GM12878 (cell line): Measurements from ENCODE around the gene DTNBP1. TPM values are rescaled to one million over a fixed set of nuclear protein-coding genes. Genes with fewer than 3 reads are reported as not detected.

Experiments used
- ATAC-seq: fragments of 200-7000 bp; cut with Tn5 transposase; 3 replicates; pipeline ENCODE4 v1.9.1; 2020; ENCODE audit warnings: mild to moderate bottlenecking, moderate library complexity
- BruUV-seq: library from RNA; stranded (reverse); fragments of 400-500 nt; replicated peaks from 2 replicates; lab custom pipeline; 2021; lab: Mats Ljungman, UMichigan
- CTCF ChIA-PET: fragments of 300-600 bp; sonication (Branson Sonifier 250); formaldehyde crosslinking; extraction: SDS; loops from one replicate; lab custom pipeline; 2021; ENCODE audit warnings: inconsistent platforms; lab: Yijun Ruan, JAX
- POLR2A ChIA-PET: fragments of 350-600 bp; formaldehyde crosslinking; extraction: SDS; loops from one replicate; lab custom pipeline; 2021; ENCODE audit warnings: inconsistent platforms; lab: Charles Lee
- RAD21 ChIA-PET: fragments of 300-600 bp; sonication (Branson Sonifier 250); formaldehyde crosslinking; loops from one replicate; lab custom pipeline; 2023; ENCODE audit warnings: antibody characterized with exemption; ENCODE audit not compliant: unreplicated experiment; lab: Charles Lee
- SMC1A ChIA-PET: fragments of 300-600 bp; sonication (Branson Sonifier 250); formaldehyde crosslinking; loops from one replicate; lab custom pipeline; 2023; ENCODE audit not compliant: unreplicated experiment, uncharacterized antibody; lab: Charles Lee
- DNase-seq: peaks from one replicate; pipeline ENCODE4 v3.0.0-alpha.2; 2011; ENCODE audit warnings: low read depth, low spot score
- FAIRE-seq: peaks from 3 replicates; lab custom pipeline; 2011; peaks lifted over from hg19 to GRCh38; lab: Jason Lieb, UNC
- H2AFZ ChIP-seq: 2 replicates; pipeline ENCODE4 v1.6.0; 2011; ENCODE audit warnings: low read depth, low read length, control low read depth; ENCODE audit not compliant: control insufficient read depth
- H3K27ac ChIP-seq: 2 replicates; pipeline ENCODE4 v1.5.1; 2011; ENCODE audit warnings: control low read depth; ENCODE audit not compliant: control insufficient read depth, insufficient read depth
- H3K27me3 ChIP-seq, 2 experiments: replicated peaks in 1 of 2; 2 replicates each; pipeline versions ENCODE4 v1.6.0 to v1.6.1; 2011; ENCODE audit warnings: low read length in 1 of 2; ENCODE audit not compliant: control insufficient read depth in 2 of 2, insufficient read depth in 2 of 2
- H3K36me3 ChIP-seq, 2 experiments: 2 replicates each; pipeline ENCODE4 v1.5.1; 2011; ENCODE audit warnings: low read length in 1 of 2; ENCODE audit not compliant: control insufficient read depth in 2 of 2, insufficient read depth in 2 of 2
- H3K4me1 ChIP-seq: 2 replicates; pipeline ENCODE4 v1.6.1; 2011; ENCODE audit warnings: mild to moderate bottlenecking, low read length, moderate library complexity, mixed read lengths; ENCODE audit not compliant: control insufficient read depth, insufficient read depth
- H3K4me2 ChIP-seq: 2 replicates; pipeline ENCODE4 v1.6.0; 2011; ENCODE audit warnings: control low read depth; ENCODE audit not compliant: control insufficient read depth, insufficient read depth
- H3K4me3 ChIP-seq: fragments of 200-600 bp; sonication (generic); 2 replicates; pipeline ENCODE4 v1.5.1; 2016
- H3K79me2 ChIP-seq: 2 replicates; pipeline ENCODE4 v1.6.0; 2011; ENCODE audit warnings: low read length; ENCODE audit not compliant: control insufficient read depth, insufficient read depth
- H3K9ac ChIP-seq: 2 replicates; pipeline ENCODE4 v1.8.0; 2011; ENCODE audit warnings: low read length, control low read depth, mixed read lengths; ENCODE audit not compliant: control insufficient read depth, insufficient read depth
- H3K9me3 ChIP-seq: replicated peaks from 3 replicates; pipeline ENCODE4 v1.5.1; 2011; ENCODE audit warnings: mild to moderate bottlenecking, low read length; ENCODE audit not compliant: control insufficient read depth, insufficient read depth
- H4K20me1 ChIP-seq: 2 replicates; pipeline ENCODE4 v1.6.0; 2011; ENCODE audit not compliant: control insufficient read depth, insufficient read depth
- CBX5 ChIP-seq: sonication (generic); IDR thresholded peaks from 2 replicates; pipeline ENCODE4 v1.6.1; 2016; ENCODE audit warnings: low read depth, moderate library complexity, mild to moderate bottlenecking, inconsistent platforms
- CEBPB ChIP-seq, 2 experiments: fragments of 150-350 bp in 1 of 2; IDR thresholded peaks; 2 replicates each; pipeline ENCODE4 v1.6.1; 2012 to 2014; ENCODE audit warnings: low read depth in 2 of 2, low read length in 2 of 2, borderline replicate concordance in 1 of 2, inconsistent platforms in 1 of 2
- JUNB ChIP-seq: IDR thresholded peaks from 2 replicates; pipeline ENCODE4 v1.6.1; 2016; ENCODE audit warnings: antibody characterized with exemption, mild to moderate bottlenecking
- MEF2A ChIP-seq: IDR thresholded peaks from 2 replicates; pipeline ENCODE4 v1.6.1; 2011; ENCODE audit warnings: low read depth, mild to moderate bottlenecking, low read length, moderate library complexity; ENCODE audit not compliant: insufficient read depth
- MEF2B ChIP-seq: fragments of 450-650 bp; IDR thresholded peaks from 2 replicates; pipeline ENCODE4 v1.6.1; 2018; ENCODE audit warnings: mild to moderate bottlenecking, moderate library complexity; ENCODE audit not compliant: partially characterized antibody, poor library complexity, severe bottlenecking
- MTA2 ChIP-seq: fragments of 450-650 bp; IDR thresholded peaks from 2 replicates; pipeline ENCODE4 v1.6.1; 2016; ENCODE audit warnings: low read depth, mild to moderate bottlenecking, moderate library complexity
- NBN ChIP-seq: fragments of 450-650 bp; IDR thresholded peaks from 2 replicates; pipeline ENCODE4 v1.6.1; 2016
- PAX5 ChIP-seq: IDR thresholded peaks from 2 replicates; pipeline ENCODE4 v1.6.1; 2011; ENCODE audit warnings: low read depth, low read length, borderline replicate concordance
- SMC3 ChIP-seq: IDR thresholded peaks from 2 replicates; pipeline ENCODE4 v1.6.1; 2011; ENCODE audit warnings: low read length, improper control_type of control experiment, borderline replicate concordance
- SP1 ChIP-seq: IDR thresholded peaks from one replicate; pipeline ENCODE4 v1.6.1; 2011; ENCODE audit warnings: low read depth, low read length
- TCF3 ChIP-seq: IDR thresholded peaks from 2 replicates; pipeline ENCODE4 v1.6.1; 2012; ENCODE audit warnings: low read depth, mild to moderate bottlenecking, low read length, borderline replicate concordance; ENCODE audit not compliant: insufficient read depth
- YBX1 ChIP-seq: fragments of 450-650 bp; IDR thresholded peaks from 2 replicates; pipeline ENCODE4 v1.6.1; 2016; ENCODE audit warnings: antibody characterized with exemption
- ZNF207 ChIP-seq: fragments of 450-650 bp; IDR thresholded peaks from 2 replicates; pipeline ENCODE4 v1.6.1; 2014; ENCODE audit warnings: antibody characterized with exemption, mild to moderate bottlenecking, borderline replicate concordance
- ZZZ3 ChIP-seq: IDR thresholded peaks from 2 replicates; pipeline ENCODE4 v1.6.1; 2011; ENCODE audit warnings: low read depth; ENCODE audit not compliant: control insufficient read depth, insufficient read length
- in situ Hi-C: fragments of 300-500 bp; cut with MboI; formaldehyde crosslinking; loops from 9 replicates; pipeline ENCODE4 v1.14.3; 2018; ENCODE audit warnings: mixed read lengths
- intact Hi-C: fragments of 100-400 bp; cut with micrococcal nuclease; formaldehyde crosslinking; loops from one replicate; pipeline ENCODE4 v1.14.2; 2022; ENCODE audit not compliant: unreplicated experiment
- polyA plus RNA-seq, 11 experiments: library from polyadenylated mRNA; depleted of rRNA in 4 of 11; unstranded in 6 of 11; stranded (reverse) in 5 of 11; fragments of >200 nt; fragmentation: Nextera tagmentation in 4 of 11; fragmentation: Illumina TruSeq in 1 of 11; extraction: Ambion mirVana in 4 of 11; extraction: Trizol in 1 of 11; gene quantifications; 1 replicate in 1 of 11; 2 replicates in 10 of 11; pipeline versions ENCODE4 v1.2.1 to v1.2.3, GENCODE V29; 2011 to 2016; ENCODE audit warnings: inconsistent platforms in 2 of 11, missing spikeins in 2 of 11, low read depth in 1 of 11
- total RNA-seq, 4 experiments: library from RNA; depleted of rRNA in 3 of 4; stranded (reverse); fragments of >200 nt in 3 of 4; fragmentation: Illumina TruSeq in 1 of 4; extraction: Trizol in 1 of 4; gene quantifications; 2 replicates each; pipeline versions ENCODE4 v1.2.1 to v1.2.3, GENCODE V29; 2013 to 2021
- TF ChIP-seq, protein P1 (sequence below): fragments of 450-650 bp; IDR thresholded peaks from 2 replicates; pipeline ENCODE4 v1.6.1; 2017; ENCODE audit warnings: mild to moderate bottlenecking
- TF ChIP-seq, protein P2 (sequence below): fragments of 450-650 bp; IDR thresholded peaks from 2 replicates; pipeline ENCODE4 v1.6.1; 2017; ENCODE audit warnings: mild to moderate bottlenecking, low read depth, inconsistent platforms; ENCODE audit not compliant: poor library complexity, severe bottlenecking

DTNBP1 gene
- total and polyA plus RNA-seq, 10 of the 15 experiments (the other 5 are each of a cell fraction or from before 2014, with no cell fraction given): 7.1 to 40.3 (median 20.1) TPM

DNA sequence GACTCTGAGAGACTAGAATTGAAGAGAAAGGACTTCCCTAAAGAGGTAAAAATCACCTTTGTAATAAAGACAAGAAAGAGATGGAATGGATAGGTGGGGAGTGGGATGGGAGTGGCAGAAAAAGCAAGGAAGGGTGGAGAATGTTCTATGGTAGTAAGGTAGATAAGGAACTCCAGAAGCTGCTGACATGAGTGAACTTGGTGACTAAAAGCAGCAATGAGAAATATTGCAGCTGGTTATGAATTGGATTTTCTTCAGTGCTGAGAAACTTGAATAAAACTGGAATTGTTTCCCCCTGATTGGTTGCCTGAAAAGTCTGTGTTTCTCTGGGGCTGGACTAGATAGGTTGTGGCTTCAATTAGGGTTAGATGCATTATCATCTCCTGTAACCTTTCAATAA, 15.7 kb upstream of the DTNBP1 start:
- BruUV-seq: no TSS peak
- CTCF ChIA-PET: no interaction called here
- SMC1A ChIA-PET: interaction anchor here (0.9 to 1.2 kb wide), 3 partner anchors 13 to 35 kb away, joined by 3 to 4 read pairs (median 4); partner anchors contain the start of gene DTNBP1
- ATAC-seq (no peak), DNase-seq (no peak), FAIRE-seq (no peak)
- Histone ChIP-seq H3K27ac (no peak overlapping the region), H3K4me2 (no peak overlapping the region), H3K27me3 (no peaks in the 10 kb centered on the region), H3K4me1 (0 out of 2 replicates have a peak, but pooled peaks cover 2% of the 10 kb centered on the region), H4K20me1 (no peaks in the 10 kb centered on the region), H3K36me3 (no peaks in the 10 kb centered on the region), H3K4me3 (no peak overlapping the region), H3K9ac (no peak overlapping the region), H3K79me2 (no peaks in the 10 kb centered on the region), H3K9me3 (no peaks in the 10 kb centered on the region; the same call in 1 of the 3 replicates), H2AFZ (no peak overlapping the region)
- RAD21 ChIA-PET: no interaction called here
- in situ Hi-C loops: no loop called here
- POLR2A ChIA-PET: interaction anchor here (1.2 kb wide), 1 partner anchor 13 kb away, joined by 5 read pairs; no protein-coding TSS in a partner anchor
- TF ChIP-seq TCF3: no peak
- no peak for TF ChIP-seq ZZZ3
- no peak for TF ChIP-seq CEBPB (IDR thresholded peaks at IDR 0.05; ENCODE audit: borderline replicate concordance in 1 of 2, low read depth in 2 of 2, low read length in 2 of 2)
- TF ChIP-seq, protein P1, sequence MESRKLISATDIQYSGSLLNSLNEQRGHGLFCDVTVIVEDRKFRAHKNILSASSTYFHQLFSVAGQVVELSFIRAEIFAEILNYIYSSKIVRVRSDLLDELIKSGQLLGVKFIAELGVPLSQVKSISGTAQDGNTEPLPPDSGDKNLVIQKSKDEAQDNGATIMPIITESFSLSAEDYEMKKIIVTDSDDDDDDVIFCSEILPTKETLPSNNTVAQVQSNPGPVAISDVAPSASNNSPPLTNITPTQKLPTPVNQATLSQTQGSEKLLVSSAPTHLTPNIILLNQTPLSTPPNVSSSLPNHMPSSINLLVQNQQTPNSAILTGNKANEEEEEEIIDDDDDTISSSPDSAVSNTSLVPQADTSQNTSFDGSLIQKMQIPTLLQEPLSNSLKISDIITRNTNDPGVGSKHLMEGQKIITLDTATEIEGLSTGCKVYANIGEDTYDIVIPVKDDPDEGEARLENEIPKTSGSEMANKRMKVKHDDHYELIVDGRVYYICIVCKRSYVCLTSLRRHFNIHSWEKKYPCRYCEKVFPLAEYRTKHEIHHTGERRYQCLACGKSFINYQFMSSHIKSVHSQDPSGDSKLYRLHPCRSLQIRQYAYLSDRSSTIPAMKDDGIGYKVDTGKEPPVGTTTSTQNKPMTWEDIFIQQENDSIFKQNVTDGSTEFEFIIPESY: no peak
- TF ChIP-seq MTA2: no peak
- TF ChIP-seq CBX5: no peak
- TF ChIP-seq NBN: no peak
- TF ChIP-seq JUNB: no peak
- no peak for TF ChIP-seq MEF2A
- TF ChIP-seq PAX5: no peak
- TF ChIP-seq MEF2B: no peak
- TF ChIP-seq SP1: no peak
- no peak for TF ChIP-seq ZNF207
- TF ChIP-seq SMC3: no peak
- TF ChIP-seq YBX1: no peak
- TF ChIP-seq, protein P2, sequence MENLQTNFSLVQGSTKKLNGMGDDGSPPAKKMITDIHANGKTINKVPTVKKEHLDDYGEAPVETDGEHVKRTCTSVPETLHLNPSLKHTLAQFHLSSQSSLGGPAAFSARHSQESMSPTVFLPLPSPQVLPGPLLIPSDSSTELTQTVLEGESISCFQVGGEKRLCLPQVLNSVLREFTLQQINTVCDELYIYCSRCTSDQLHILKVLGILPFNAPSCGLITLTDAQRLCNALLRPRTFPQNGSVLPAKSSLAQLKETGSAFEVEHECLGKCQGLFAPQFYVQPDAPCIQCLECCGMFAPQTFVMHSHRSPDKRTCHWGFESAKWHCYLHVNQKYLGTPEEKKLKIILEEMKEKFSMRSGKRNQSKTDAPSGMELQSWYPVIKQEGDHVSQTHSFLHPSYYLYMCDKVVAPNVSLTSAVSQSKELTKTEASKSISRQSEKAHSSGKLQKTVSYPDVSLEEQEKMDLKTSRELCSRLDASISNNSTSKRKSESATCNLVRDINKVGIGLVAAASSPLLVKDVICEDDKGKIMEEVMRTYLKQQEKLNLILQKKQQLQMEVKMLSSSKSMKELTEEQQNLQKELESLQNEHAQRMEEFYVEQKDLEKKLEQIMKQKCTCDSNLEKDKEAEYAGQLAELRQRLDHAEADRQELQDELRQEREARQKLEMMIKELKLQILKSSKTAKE: no peak
- intact Hi-C loops: no loop called here
